Coronary artery (tissue), 2 donors: Measurements from ENCODE around the gene LNPEP.

Source experiments
- DNase-seq: peaks from one replicate; pipeline ENCODE4 v3.0.0-alpha.2; 2017; ENCODE audit warnings: low spot score
- H3K27ac ChIP-seq, 2 donors: fragments of 200-600 bp; sonication (generic); one replicate each; pipeline ENCODE4 v1.5.1; 2016 to 2019
- H3K4me3 ChIP-seq: fragments of 200-600 bp; sonication (generic); 2 replicates; pipeline ENCODE4 v1.5.1; 2016; ENCODE audit warnings: mild to moderate bottlenecking, moderate library complexity
- CTCF ChIP-seq: fragments of 200-600 bp; sonication (generic); IDR thresholded peaks from one replicate; pipeline ENCODE4 v1.5.1; 2019; ENCODE audit warnings: antibody characterized with exemption

The LNPEP gene

GRCh38 chr5:96913233-96913632, 22.6 kb upstream of the LNPEP start:
- TF ChIP-seq CTCF = no peak
- Histone ChIP-seq H3K27ac (no peak overlapping the region), H3K4me3 (no peak overlapping the region)
- DNase-seq = no peak

- no peak overlapping the region for H3K27ac ChIP-seq
- H3K4me3 ChIP-seq = no peak overlapping the region
- no peak for DNase-seq
- no peak for TF ChIP-seq CTCF
These were observed 16.1 kb upstream of the LNPEP start for GRCh38 chr5:96919754-96920197.

GRCh38 chr5:96920744-96921355, 15.0 kb upstream of the LNPEP start:
- DNase-seq = no peak
- H3K27ac ChIP-seq = no peak overlapping the region
- H3K4me3 ChIP-seq = no peak overlapping the region
- TF ChIP-seq CTCF = no peak

GRCh38 chr5:96922499-96923244, 13.2 kb upstream of the LNPEP start:
- no peak for DNase-seq
- Histone ChIP-seq H3K4me3 (no peak overlapping the region), H3K27ac (no peak overlapping the region)
- TF ChIP-seq CTCF = no peak

- DNase-seq = no peak
- no peak overlapping the region for H3K4me3 ChIP-seq
- no peak for TF ChIP-seq CTCF
- no peak overlapping the region for H3K27ac ChIP-seq
These were observed 11.8 kb upstream of the LNPEP start for GRCh38 chr5:96924016-96924443.

GRCh38 chr5:96926276-96926675, 9.6 kb upstream of the LNPEP start:
- no peak for DNase-seq
- no peak for TF ChIP-seq CTCF
- H3K27ac ChIP-seq = no peak overlapping the region
- H3K4me3 ChIP-seq = no peak overlapping the region

GRCh38 chr5:96927008-96927407, 8.9 kb upstream of the LNPEP start:
- TF ChIP-seq CTCF = no peak
- DNase-seq = no peak
- Histone ChIP-seq H3K27ac (no peak overlapping the region), H3K4me3 (no peak overlapping the region)
